Measurements from ENCODE around the gene CEP41. TPM values are rescaled to one million over a fixed set of nuclear protein-coding genes. Genes with fewer than 3 reads are reported as not detected.

Gene CEP41
- total RNA-seq, 1 experiment from 2014 or later, result 14.0 TPM

DNA sequence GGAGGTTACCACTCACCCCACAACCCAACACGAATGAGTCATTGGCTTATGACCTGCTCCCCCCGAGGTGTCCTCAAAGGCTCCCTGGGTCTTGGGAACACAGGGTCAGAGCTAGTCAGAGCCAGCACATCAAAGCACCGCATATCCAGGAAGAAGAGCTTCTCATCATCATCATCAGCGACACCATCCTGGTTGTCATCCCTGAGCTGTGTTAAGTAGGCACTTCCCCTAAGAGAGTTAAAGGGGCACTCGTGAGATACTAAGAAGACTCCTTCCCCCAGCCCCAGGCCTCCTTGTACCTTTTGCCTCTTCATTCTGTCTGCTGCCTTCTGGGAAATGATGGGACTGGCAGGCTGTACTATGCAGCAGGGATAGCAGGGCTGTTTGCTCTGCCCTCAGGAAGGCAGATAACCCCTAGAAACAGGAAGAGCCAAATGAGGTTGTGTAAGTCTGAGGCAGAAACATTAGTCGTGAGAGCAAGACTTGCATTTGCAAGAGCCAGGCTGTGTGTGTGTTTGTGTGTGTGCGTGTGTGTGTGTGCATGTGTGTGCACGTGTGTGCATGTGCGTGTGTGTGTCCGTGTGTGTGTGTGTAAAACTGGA lies 71.6 kb downstream of the CEP41 start:
- DNase-seq (ENCODE audit: unreplicated experiment), result peak; percentile 36
- Mint-ChIP-seq H3K4me1 (ENCODE audit: insufficient read depth, unreplicated experiment) (peaks cover 51% of the 10 kb centered on the region), H3K36me3 (ENCODE audit: insufficient read depth, unreplicated experiment) (no peaks in the 10 kb centered on the region), H3K27me3 (ENCODE audit: insufficient read depth, unreplicated experiment) (no peaks in the 10 kb centered on the region), H3K4me3 (ENCODE audit: unreplicated experiment) (no peak overlapping the region), H3K9me3 (ENCODE audit: unreplicated experiment) (peaks cover 7% of the 10 kb centered on the region), H3K27ac (ENCODE audit: low read depth, unreplicated experiment) (no peak overlapping the region)
- ChIA-PET CTCF (no interaction called here), POLR2A (no interaction called here)
- BruUV-seq (replicated peaks), result no TSS peak
- TF ChIP-seq, protein P1, sequence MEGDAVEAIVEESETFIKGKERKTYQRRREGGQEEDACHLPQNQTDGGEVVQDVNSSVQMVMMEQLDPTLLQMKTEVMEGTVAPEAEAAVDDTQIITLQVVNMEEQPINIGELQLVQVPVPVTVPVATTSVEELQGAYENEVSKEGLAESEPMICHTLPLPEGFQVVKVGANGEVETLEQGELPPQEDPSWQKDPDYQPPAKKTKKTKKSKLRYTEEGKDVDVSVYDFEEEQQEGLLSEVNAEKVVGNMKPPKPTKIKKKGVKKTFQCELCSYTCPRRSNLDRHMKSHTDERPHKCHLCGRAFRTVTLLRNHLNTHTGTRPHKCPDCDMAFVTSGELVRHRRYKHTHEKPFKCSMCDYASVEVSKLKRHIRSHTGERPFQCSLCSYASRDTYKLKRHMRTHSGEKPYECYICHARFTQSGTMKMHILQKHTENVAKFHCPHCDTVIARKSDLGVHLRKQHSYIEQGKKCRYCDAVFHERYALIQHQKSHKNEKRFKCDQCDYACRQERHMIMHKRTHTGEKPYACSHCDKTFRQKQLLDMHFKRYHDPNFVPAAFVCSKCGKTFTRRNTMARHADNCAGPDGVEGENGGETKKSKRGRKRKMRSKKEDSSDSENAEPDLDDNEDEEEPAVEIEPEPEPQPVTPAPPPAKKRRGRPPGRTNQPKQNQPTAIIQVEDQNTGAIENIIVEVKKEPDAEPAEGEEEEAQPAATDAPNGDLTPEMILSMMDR (IDR thresholded peaks at IDR 0.05; ENCODE audit: unreplicated experiment), result no peak
- intact Hi-C loops (cut with micrococcal nuclease), result no loop called here

DNA sequence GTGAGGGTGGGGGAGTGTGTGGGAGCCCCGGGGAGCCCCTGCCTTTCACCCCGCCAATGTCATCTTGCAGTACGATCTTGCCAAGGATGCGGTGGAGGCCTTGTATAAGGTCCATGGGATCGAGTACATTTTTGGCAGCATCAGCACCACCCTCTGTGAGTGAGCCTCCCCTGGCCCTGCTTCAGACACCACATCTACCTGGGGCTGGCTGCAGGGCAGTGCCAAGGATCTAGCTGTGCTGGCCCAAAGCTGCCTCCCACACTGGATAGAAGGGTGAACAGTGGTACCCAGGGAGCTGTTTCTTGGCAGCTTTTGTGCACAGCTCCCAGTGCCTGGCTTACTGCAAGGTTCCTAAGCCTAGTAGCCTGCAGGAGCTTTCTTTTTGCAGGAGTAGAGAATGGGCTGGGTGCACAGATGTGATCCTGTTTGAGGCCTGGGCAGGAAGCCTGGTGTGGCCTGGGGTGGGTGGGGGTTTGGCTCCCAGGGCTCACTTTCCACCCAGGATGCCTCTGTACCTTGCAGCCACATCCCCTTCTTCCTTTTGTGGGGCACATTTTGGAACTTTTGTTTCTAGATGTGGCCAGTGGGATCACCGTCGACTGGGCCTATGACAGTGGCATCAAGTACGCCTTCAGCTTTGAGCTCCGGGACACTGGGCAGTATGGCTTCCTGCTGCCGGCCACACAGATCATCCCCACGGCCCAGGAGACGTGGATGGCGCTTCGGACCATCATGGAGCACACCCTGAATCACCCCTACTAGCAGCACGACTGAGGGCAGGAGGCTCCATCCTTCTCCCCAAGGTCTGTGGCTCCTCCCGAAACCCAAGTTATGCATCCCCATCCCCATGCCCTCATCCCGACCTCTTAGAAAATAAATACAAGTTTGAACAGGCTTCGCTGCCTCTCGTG lies 72.7 kb downstream of the CEP41 start:
- no peaks in the 10 kb centered on the region for H3K27me3 Mint-ChIP-seq (ENCODE audit: insufficient read depth, unreplicated experiment)
- no peak overlapping the region for H3K4me3 Mint-ChIP-seq (ENCODE audit: unreplicated experiment)
- peaks cover 7% of the 10 kb centered on the region for H3K9me3 Mint-ChIP-seq (ENCODE audit: unreplicated experiment)
- H3K36me3 Mint-ChIP-seq (ENCODE audit: insufficient read depth, unreplicated experiment), result no peaks in the 10 kb centered on the region
- H3K4me1 Mint-ChIP-seq (ENCODE audit: insufficient read depth, unreplicated experiment), result peaks cover 47% of the 10 kb centered on the region
- ChIA-PET POLR2A (no interaction called here), CTCF (no interaction called here)
- TF ChIP-seq, protein P1 (IDR thresholded peaks at IDR 0.05; ENCODE audit: unreplicated experiment), result no peak
- no peak overlapping the region for H3K27ac Mint-ChIP-seq (ENCODE audit: low read depth, unreplicated experiment)
- intact Hi-C loops (cut with micrococcal nuclease), result no loop called here
- no peak for DNase-seq (ENCODE audit: unreplicated experiment)
- no TSS peak for BruUV-seq (replicated peaks)

DNA sequence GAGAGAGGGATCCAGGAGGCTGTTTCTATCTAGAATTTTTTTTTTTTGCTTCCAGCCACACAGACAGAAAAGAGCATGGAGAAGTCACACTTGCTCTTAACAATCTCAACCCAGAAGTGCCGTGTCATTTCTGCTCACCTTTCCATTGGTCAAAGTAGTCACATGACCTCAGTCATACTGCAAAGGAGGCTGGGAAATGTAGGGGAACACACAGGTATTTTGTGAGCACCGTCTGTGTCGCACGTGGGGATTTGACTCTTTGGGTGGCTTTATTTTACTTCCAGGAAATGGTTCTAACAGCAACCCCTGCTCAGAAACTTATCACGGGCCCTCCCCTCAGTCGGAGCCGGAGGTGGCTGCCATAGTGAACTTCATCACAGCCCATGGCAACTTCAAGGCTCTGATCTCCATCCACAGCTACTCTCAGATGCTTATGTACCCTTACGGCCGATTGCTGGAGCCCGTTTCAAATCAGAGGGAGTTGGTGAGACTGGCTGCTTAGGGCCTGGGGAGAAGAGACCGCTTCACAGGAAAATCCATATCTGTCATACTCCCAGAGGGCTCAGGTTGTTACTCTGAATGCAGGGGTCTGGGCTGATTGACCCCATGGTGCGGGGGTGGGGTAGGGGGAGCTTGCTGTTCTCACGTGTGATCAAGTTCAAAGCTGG lies 73.6 kb downstream of the CEP41 start:
- H3K36me3 Mint-ChIP-seq (ENCODE audit: insufficient read depth, unreplicated experiment), result no peaks in the 10 kb centered on the region
- intact Hi-C loops (cut with micrococcal nuclease), result no loop called here
- peaks cover 45% of the 10 kb centered on the region for H3K4me1 Mint-ChIP-seq (ENCODE audit: insufficient read depth, unreplicated experiment)
- H3K4me3 Mint-ChIP-seq (ENCODE audit: unreplicated experiment), result no peak overlapping the region
- H3K27ac Mint-ChIP-seq (ENCODE audit: low read depth, unreplicated experiment), result no peak overlapping the region
- DNase-seq (ENCODE audit: unreplicated experiment), result no peak
- peaks cover 7% of the 10 kb centered on the region for H3K9me3 Mint-ChIP-seq (ENCODE audit: unreplicated experiment)
- BruUV-seq (replicated peaks), result no TSS peak
- POLR2A ChIA-PET, result no interaction called here
- TF ChIP-seq, protein P1 (IDR thresholded peaks at IDR 0.05; ENCODE audit: unreplicated experiment), result no peak
- CTCF ChIA-PET, result no interaction called here
- H3K27me3 Mint-ChIP-seq (ENCODE audit: insufficient read depth, unreplicated experiment), result no peaks in the 10 kb centered on the region

DNA sequence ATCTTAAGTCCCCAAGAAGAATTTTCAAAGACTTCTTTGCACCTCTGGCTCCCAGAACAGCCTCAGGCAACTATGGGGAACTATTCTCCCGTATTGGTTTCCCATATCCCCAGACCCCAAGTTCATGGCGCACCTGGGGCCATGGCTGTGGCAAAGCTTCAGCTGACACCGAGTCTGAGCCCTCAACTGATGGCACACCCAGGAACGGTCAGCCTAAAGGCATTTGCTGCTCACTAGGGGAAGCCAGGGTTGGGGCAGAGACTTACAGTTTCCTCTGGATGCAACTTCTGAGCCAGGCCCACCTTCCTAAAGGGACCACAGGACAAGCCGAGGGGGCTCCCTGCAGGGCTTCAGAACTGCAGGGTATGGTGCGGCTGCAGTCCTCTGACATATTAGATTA lies 74.3 kb downstream of the CEP41 start:
- Mint-ChIP-seq H3K9me3 (ENCODE audit: unreplicated experiment) (peaks cover under 1% of the 10 kb centered on the region), H3K4me3 (ENCODE audit: unreplicated experiment) (no peak overlapping the region), H3K36me3 (ENCODE audit: insufficient read depth, unreplicated experiment) (no peaks in the 10 kb centered on the region), H3K27ac (ENCODE audit: low read depth, unreplicated experiment) (no peak overlapping the region), H3K4me1 (ENCODE audit: insufficient read depth, unreplicated experiment) (peaks cover 38% of the 10 kb centered on the region), H3K27me3 (ENCODE audit: insufficient read depth, unreplicated experiment) (no peaks in the 10 kb centered on the region)
- no peak for DNase-seq (ENCODE audit: unreplicated experiment)
- CTCF ChIA-PET, result no interaction called here
- intact Hi-C loops (cut with micrococcal nuclease), result no loop called here
- BruUV-seq (replicated peaks), result no TSS peak
- TF ChIP-seq, protein P1 (IDR thresholded peaks at IDR 0.05; ENCODE audit: unreplicated experiment), result no peak
- POLR2A ChIA-PET, result no interaction called here

All from MCF 10A (cell line).